Measurements from ENCODE around the gene MPHOSPH6.

Gene MPHOSPH6

DNA sequence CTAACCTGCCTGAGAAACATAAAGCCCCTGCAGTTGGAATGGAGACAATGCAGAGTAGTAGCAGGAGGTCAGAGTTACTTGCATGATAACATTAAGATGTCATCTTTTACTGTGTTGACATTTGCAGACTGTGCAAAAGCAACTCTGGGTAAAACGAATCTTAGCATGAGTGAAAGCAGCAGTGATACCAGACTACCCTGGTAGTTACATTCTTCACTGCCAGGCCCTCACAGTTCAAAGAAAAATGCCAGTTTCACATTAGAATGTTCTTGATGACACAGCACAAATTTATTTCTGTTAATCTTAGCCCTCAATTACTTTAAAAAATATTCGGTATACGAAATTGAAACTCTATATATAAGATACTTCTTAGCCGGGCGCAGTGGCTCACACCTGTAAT is 12.2 kb downstream of the MPHOSPH6 start:
- ATAC-seq: no peak
- TF ChIP-seq BACH2 (CRISPR knock-in tag; IDR thresholded peaks at IDR 0.05; ENCODE audit: borderline replicate concordance) (no peak), TCF4 (CRISPR knock-in tag; IDR thresholded peaks at IDR 0.05; ENCODE audit: borderline replicate concordance) (no peak), ESRRG (CRISPR knock-in tag; IDR thresholded peaks at IDR 0.05) (no peak), ZNF565 (CRISPR knock-in tag; conservative IDR thresholded peaks at IDR 0.05; ENCODE audit: low read depth) (no peak), OSR1 (CRISPR knock-in tag; IDR thresholded peaks at IDR 0.05) (no peak)

- TF ChIP-seq CSDC2 (CRISPR knock-in tag; IDR thresholded peaks at IDR 0.05): no peak
- no peak for TF ChIP-seq ESRRG (CRISPR knock-in tag; IDR thresholded peaks at IDR 0.05)
- no peak for TF ChIP-seq CREB5 (CRISPR knock-in tag; IDR thresholded peaks at IDR 0.05; ENCODE audit: low read depth)
- no peak for TF ChIP-seq ZNF8 (CRISPR knock-in tag; IDR thresholded peaks at IDR 0.05)
- no peak for TF ChIP-seq GLIS3 (CRISPR knock-in tag; IDR thresholded peaks at IDR 0.05)
- no peak for TF ChIP-seq RARB (CRISPR knock-in tag; IDR thresholded peaks at IDR 0.05)
- TF ChIP-seq TCF4 (CRISPR knock-in tag; IDR thresholded peaks at IDR 0.05; ENCODE audit: borderline replicate concordance): no peak
- no peak for TF ChIP-seq ARNTL (CRISPR knock-in tag; IDR thresholded peaks at IDR 0.05; ENCODE audit: borderline replicate concordance, low read depth)
- TF ChIP-seq ZFP3 (CRISPR knock-in tag; IDR thresholded peaks at IDR 0.05): no peak
- no peak for TF ChIP-seq PPARA (CRISPR knock-in tag; IDR thresholded peaks at IDR 0.05; ENCODE audit: borderline replicate concordance)
- TF ChIP-seq PATZ1 (CRISPR knock-in tag; IDR thresholded peaks at IDR 0.05; ENCODE audit: borderline replicate concordance): no peak
- no peak for TF ChIP-seq CSRNP3 (CRISPR knock-in tag; IDR thresholded peaks at IDR 0.05)
- no peak for ATAC-seq
Observed at GRCh38 chr16:82157534-82157812, 12.6 kb downstream of the MPHOSPH6 start.

DNA sequence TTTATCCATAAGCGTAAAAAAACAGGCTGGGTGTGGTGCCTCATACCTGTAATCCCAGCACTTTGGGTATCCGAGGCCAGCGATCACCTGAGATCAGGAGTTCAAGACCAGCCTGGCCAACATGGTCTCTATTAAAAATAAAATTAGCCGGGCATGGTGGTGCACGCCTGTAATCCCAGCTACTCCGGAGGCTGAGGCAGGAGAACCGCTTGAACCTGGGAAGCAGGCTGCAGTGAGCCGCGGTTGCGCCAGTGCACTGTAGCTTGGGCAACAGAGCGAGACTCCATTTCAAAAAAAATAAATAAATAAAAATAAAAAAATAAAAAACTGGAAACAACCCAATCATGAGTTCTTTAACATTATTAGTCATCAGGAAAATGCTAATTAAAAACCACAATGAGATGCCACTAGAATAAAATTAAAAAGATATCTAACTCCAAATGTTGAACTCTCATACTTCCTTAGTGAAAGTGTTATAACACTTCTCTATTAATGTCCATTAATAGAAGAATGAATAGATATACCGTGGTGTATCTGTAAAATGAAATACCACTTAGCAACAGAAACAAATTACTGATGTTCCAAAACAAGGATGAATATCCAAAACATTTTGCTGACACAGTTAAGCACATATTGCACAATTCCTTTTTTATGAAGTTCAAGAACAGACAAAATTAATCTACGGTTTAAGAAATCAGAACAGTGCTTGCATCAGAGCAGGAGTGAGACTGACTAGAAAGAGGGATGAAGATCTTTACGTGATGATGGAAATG is 13.1 kb downstream of the MPHOSPH6 start:
- no peak for TF ChIP-seq POU6F1 (CRISPR knock-in tag; IDR thresholded peaks at IDR 0.05; ENCODE audit: borderline replicate concordance, low read depth)
- TF ChIP-seq TOX (CRISPR knock-in tag; IDR thresholded peaks at IDR 0.05; ENCODE audit: borderline replicate concordance): no peak
- no peak for TF ChIP-seq PPARA (CRISPR knock-in tag; IDR thresholded peaks at IDR 0.05; ENCODE audit: borderline replicate concordance)
- no peak for TF ChIP-seq SNAI2 (CRISPR knock-in tag; IDR thresholded peaks at IDR 0.05)
- TF ChIP-seq ISL1 (CRISPR knock-in tag; IDR thresholded peaks at IDR 0.05): no peak
- no peak for TF ChIP-seq CSDC2 (CRISPR knock-in tag; IDR thresholded peaks at IDR 0.05)
- no peak for TF ChIP-seq BACH2 (CRISPR knock-in tag; IDR thresholded peaks at IDR 0.05; ENCODE audit: borderline replicate concordance)
- no peak for TF ChIP-seq ARNTL (CRISPR knock-in tag; IDR thresholded peaks at IDR 0.05; ENCODE audit: borderline replicate concordance, low read depth)
- TF ChIP-seq RARB (CRISPR knock-in tag; IDR thresholded peaks at IDR 0.05): no peak
- no peak for TF ChIP-seq ZNF565 (CRISPR knock-in tag; conservative IDR thresholded peaks at IDR 0.05; ENCODE audit: low read depth)
- no peak for TF ChIP-seq ZNF70 (CRISPR knock-in tag; IDR thresholded peaks at IDR 0.05)
- TF ChIP-seq CSRNP3 (CRISPR knock-in tag; IDR thresholded peaks at IDR 0.05): no peak
- TF ChIP-seq ZC3H10 (CRISPR knock-in tag; IDR thresholded peaks at IDR 0.05): no peak
- no peak for TF ChIP-seq TCF4 (CRISPR knock-in tag; IDR thresholded peaks at IDR 0.05; ENCODE audit: borderline replicate concordance)
- TF ChIP-seq ZFP30 (CRISPR knock-in tag; IDR thresholded peaks at IDR 0.05): no peak
- no peak for TF ChIP-seq ESRRG (CRISPR knock-in tag; IDR thresholded peaks at IDR 0.05)
- no peak for TF ChIP-seq PATZ1 (CRISPR knock-in tag; IDR thresholded peaks at IDR 0.05; ENCODE audit: borderline replicate concordance)
- no peak for ATAC-seq
